Measurements from ENCODE around the gene HEYL.

Gene HEYL

DNA sequence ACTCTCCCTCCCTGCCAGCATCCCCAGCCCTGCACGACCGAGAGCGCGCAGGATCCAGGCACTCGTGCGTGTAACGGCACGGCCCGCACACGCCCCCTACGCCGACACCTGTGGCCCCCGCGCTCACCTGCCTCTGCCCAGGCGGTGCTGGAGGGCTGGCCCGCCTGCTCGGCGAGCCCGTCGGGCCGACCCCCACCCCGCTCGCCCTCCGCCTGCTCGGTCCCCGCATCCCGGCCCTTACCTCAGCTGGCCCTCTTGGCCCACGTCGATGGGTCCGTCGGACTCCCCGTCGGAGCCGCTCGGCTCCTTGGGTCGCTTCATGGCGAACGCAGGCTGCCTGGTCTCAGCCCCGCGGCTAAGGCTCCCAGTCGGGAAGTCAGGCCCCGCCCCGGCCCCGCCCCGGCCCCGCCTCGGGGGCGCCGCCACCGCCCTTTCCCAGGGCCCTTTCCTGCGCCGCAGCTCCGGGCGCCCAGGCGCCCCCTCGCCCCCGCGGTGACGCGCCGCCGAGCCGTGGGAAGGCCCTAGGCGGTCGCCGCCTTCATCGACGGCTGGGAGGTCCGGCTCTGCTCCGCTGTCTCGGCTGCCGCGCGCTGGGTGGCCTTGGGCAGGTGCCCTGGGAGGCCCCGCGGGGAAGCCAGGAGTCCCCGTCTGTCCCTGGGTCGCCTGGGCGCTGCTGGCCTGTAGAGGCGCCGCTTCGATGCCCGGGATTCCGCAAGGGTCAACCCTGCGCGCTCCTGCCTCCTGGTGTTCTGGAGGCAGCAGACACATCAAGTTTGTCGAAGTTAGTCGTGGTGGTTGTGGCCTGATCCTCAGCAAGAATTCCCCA is at the start of gene HEYL:
Gene HEYL (minus strand): TSS at position 339 of the 826 bp plus-strand sequence. CDS start 18 bp downstream, at position 321.
- DNase-seq, result peak; percentile 63

DNA sequence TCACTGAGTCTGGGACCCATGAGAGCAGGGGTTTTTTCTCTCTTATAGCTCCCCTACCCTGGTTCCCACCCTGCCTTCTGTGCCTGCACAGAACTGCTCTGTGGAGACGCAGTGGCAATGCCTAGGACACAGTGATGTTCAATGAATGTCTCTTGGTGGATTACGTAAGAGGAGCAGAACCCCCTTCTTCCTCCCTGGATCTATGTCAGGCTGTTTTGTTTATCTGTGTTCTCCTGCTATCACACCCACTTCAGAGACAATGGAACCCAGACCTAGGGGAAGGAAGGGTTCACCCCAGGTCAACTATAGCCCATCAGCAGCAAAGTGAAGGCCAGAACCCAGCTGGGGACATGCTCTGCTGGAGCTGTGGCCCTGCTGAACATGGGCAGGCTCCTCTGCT is 49.8 kb upstream of the HEYL start:
- no peak for DNase-seq

DNA sequence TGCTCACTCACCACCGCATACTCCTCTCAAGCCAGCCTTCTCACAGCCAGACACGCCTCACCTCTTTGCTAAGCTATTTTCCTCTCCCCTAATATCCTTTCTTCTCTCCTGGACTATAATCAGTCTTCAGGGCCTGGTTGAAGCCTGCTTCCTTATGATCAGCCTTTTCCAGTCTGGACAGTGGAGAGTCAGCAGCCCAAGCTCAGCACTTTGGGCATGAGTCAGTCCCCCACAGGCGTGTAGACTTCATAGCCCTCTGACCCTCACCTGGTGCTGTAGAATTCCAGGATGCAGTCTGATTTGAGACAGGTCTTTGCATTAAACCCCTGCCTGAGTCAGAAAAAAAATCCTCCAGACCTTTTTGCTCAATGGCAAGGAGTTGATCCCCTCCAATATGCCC is 49.3 kb upstream of the HEYL start:
- DNase-seq, result no peak

DNA sequence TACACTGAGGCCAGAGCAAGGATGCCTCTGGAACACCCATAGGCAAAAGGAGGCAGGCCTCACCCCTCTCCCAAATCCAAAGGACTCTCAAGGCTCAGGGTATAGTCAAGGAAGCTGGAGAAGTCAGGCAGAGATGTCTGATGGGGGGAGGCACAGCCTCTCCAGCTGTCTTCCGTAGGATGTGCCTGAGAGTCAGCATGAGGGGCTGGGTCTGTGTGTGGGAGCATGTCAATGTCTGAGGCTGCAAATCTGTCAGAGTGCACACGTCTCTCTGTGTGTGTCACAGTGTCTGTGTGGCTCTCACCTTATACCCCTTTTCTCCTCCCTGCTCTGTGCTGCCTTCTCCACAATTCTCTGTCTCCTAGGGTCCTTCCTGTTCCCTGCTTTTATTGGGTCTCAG is 47.8 kb upstream of the HEYL start:
- DNase-seq, result no peak

DNA sequence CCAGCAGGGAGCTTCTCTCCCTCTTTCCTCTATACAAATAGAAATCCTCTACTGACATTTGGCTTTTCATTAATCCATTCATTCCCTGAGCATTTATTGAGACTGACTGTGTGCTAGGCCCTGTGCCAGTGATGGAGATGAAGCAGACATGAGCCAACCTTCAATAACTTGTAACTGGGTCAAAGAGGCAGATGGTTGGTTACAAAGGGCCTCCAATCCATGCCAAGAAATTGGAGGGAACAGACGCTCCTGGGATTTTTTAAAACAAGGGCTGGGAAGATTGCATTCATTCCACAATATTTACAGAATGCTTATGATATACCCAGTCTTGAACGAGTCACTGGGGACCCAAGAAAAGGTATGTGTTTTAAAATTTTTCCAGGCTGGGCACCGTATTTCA is 45.6 kb upstream of the HEYL start:
- no peak for DNase-seq

DNA sequence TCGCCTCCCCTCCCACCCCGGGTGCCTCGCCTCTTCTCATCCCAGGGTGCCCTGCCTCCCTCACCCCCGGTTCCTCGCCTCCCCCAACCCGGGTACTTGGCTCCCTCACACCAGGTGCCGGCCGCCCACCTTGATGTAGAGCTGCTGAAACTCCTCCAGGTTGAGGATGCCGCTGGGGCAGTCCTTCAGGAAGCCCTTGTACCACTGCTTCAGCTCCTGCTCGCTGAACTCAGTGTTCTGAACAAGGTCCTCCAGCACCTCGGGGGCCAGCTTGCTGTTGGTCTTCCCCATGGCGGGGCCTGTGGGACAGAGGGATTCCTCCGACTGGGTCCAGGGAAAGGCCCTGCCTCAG is 44.8 kb upstream of the HEYL start:
- no peak for DNase-seq

DNA sequence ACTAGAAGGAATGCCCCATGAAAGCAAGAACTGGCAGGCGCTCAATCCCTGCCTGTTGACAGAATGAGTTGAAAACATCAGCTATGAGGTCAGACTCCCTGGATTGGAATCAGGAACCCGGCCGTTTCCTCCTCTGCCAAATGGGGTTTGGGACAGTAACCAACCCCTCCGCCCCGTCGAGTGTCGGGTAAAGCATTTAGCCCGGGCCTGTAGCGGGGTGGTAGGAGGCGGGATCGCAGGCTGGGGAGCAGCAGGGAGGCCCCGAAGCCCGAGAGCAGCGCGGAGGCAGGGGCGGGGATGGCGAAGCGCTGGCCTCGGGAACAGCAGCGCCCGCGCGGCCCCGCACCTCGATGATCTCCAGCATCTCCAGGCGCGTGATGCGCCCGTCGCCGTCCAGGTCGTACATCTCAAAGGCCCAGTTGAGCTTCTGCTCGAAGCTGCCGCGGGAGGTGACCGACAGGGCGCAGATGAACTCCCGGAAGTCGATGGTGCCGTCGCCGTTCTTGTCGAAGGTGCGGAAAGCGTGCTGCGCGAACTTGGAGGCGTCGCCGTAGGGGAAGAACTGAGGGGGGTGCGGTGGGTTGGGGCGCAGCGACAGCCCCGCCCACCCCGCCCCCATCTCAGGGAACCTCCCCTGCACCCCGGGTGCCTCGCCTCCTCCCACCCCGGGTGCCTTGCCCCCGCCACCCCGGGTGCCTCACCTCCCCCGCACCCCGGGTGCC is 44.3 kb upstream of the HEYL start:
- peak; percentile 79 for DNase-seq

DNA sequence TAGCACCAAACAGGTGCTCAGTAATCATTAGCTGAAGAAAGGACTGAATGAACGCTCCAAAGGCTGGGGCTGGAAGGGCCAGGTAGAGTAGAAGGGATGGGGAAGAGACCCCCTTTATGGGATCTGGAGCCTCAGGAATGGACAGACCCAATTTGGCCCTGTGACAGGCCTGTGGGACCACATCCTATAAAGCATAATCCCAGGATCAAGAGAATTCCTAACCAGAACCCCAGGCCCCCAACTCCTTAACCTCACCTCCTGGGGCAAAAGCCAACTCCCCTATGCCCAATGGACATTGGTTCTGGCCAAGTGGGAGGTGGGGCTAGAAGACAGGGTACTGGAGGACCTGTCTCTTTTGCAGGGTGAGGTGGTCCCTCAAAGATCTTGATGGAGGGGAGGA is 42.6 kb upstream of the HEYL start:
- no peak for DNase-seq

DNA sequence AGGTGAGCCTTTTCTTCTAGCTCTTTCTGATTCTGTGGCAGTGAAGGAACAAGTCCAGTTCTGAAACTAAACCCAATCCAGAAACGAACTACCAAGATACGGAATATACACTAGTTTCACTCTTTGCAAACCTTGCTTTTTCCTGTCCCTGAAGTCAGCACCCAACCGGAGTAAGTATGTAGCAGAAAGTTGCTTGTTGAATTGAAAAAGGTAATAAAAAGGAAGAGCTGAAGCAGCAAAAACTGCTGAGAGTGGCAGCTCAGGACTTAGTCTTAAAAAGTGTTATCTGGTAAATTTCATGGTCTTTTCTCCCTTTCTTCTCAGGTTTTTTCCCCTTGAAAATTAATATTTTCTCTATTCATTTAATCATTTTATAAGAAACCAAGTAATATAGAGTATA is 41.9 kb upstream of the HEYL start:
- no peak for DNase-seq

DNA sequence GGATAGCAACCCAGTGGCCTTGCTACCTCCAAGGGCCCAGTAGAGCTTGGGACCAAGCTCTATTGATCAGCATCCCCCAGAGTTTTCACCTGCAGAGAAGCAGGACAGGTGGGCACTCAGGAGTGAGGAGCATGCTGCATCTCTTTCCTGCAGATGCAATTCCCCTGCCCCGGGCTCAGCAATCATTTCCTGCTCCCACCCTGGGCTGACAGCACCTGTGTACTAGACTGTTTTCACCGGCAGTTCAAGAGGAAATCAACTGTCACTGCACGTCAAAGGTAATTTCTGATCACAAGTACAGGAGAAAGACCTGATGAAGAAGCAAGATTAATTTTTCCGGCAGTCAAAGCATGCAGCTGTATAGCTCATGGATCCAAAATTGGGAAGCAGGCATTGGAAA is 41.3 kb upstream of the HEYL start:
- DNase-seq, result peak; percentile 24

DNA sequence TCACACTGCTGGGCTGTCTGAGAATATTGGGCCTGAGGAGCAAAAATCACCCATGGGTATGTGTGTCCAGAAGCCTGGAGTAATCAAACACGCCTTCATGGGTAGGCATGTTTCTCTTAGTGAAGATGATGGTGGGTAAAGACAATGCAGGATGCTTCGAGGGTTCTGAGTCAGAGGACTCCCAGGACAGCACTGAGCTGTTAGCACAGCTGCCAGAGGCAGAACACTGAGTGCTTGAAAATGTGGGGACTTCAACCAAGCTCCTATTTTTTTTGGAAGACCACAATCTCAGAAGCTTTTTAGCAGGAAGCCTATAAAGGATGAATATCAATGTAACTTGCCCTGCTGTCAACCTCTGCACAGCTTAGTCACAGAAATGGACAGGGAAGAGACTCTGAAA is 40.4 kb upstream of the HEYL start:
- no peak for DNase-seq

DNA sequence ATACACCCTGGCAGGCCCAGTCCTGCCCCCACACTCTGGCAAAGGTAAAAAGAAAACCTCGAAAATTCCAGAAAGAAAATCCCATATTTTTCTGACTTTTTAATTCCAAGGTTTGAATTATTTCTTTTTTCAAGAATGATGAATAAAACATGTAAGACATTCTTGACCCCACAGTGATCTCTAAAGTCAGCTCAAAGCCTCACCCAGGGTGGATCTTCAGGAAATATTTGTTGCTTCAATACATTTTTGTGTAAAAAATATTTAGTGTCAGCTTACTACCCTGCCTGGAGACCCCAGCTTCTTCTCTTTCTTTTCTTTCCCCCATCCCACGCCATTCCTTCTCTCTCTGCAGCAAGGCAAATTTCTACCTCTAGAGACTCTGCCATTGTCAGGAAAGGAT is 39.4 kb upstream of the HEYL start:
- DNase-seq, result no peak

DNA sequence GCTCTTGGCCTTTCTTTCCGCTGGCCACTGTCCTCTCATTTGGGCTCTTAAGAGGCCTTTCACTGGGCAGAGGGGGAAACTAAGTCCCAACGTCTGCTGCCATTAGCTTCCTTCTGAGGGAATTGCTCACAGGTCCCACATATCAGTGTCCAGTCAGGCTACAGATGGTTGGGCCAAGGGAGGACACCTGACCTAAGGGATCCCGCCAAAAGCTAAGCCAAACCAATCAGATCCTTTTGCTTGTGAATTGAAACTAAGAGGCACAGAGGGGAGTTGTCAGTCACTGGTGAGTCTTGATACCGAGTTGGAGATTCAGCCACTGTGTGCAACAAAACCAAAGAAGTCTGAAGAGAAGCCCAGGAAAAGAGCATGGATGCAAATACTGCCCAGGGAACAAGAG is 38.2 kb upstream of the HEYL start:
- no peak for DNase-seq

DNA sequence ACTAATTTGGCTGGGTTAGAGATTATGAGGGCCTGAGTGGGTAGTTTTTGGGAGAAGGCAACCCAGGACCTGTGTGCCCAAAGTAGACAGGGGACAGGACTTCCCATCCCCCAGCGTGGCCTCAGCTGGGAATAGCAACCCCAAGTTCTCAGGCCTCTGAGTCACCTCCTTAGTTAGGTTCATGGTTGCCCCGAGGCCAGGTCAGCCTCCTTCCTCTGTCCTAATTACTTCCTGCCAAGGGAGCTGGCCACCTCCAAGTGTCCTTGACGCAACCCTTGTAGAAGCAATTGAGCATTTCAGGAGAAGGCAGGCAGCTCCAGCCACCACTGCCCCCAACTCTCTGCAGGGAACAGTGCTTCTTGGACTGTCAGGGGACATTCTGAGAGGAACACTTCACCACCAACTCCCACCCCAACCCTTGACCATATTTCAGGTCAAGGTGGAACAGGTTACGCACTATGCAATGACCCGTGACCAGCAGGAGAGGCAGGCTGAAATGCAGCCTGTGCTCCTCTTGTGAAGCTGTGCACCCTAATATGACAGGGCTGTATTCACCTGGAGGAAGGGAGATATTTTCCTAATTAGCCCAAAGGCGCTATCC is 37.6 kb upstream of the HEYL start:
- no peak for DNase-seq

DNA sequence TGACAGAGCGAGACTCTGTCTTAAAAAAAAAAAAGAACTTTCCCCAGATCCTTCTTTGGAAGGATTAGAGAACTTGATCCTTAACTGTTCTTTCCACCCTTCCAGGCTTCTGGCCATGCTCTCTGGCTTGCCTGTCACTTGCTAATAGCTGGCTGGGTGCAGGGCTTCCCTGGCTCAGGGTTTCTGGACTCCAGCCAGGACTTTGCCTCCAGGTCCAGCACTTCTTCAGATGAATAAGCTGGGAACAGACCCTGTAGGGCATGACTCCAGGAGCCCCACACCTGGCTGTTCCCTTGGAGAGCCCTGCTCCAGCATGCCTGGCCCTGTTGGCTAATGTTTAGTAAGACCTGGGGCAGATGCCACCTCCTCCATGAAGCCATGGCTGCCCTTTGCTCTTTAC is 35.8 kb upstream of the HEYL start:
- no peak for DNase-seq

DNA sequence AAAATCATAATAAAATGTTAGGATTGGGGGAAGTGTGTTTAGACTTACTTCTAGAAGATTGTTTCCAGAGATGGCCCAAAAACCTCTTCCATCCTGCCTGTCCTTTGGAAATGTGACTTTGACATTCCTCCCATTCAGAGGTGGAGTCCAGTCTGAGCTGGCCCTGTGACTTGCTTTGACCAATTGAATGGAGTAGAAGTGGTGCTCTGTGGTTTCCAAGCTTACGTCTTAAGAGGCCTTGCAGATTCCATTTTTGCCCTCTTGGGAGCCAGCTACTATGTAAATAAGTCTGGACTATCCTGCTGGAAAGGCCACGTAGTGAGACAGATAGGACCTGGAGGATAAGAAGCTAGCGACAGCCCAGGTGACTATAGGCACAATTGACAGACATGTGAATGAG is 33.8 kb upstream of the HEYL start:
- no peak for DNase-seq

DNA sequence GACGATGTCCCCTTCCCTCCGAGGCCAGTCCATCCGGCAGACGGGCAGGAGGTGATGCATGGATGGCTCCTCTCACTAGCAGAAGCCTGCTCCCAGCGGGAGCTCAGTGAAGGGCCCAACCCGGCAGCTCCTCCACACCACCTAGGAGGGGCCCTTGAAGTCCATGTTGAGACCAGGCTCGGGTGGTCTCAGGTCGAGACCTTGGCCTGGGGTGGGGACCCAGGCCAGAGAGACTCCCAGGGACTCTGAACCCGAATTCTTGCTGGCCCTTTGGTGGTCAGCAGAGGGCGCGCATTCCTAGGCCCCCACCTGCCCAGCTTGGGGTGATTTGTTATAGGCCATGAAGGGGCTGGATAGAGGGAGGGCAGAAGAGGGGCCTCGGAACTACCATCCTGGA is 33.1 kb upstream of the HEYL start:
- peak; percentile 48 for DNase-seq

DNA sequence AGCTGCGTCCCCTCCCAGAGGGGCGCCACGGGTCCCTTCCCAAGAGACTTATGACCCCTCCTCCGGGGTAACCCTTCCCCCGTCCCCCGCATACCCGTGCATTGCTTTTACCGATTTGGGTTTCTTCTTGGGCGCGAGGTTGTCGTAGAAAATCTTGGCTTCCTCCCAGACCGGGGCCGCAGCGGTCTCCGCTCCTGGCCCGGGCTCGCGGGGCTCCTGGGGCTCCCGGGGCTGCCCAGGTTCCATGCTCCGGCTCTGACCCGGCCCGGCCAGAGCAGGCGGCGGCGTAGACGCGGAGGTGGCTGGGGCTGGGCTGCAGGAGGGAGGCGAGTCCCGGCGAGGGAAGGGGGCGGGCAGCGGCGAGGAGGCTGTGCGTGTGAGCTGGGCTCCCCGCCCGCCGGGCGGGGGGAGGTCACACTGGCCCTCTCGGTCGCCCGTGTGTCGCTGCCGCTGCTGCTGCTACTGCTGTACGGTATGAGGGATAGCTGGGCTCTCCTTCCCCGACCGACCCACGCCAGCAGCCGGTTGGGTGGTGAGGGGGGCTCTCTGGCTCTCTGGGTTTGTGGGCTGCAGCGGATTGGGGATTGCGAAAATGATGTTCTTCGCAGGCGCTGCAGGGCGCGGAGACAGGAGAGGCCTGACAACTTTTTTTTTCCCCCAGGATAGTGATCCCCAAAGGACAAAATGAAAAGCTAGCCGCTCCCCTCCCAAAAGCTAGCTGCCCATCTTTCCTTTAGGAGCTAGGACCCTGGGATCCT is 32.5 kb upstream of the HEYL start, which contains the start of gene NT5C1A:
Gene NT5C1A (minus strand): TSS at position 315 of the 758 bp plus-strand sequence. CDS start 69 bp downstream, at position 246.
- peak; percentile 32 for DNase-seq

DNA sequence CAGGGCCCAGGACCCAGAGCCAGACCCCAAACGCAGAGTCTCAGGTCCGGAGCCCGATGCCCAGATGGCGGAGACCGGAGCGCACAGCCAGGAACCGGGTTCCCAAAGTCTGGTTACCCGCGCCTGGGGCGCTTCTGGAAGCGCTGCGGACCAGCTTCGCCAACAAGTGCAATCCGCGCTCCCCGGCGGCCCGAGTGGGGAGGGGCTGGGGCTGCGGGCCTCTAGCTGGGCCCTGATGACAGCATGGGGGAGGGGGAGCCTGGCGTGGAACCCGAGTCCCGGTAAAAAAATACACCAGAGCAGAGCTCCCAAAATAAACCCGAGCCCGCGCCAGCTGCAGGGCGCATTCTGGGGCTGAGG is 32.0 kb upstream of the HEYL start:
- no peak for DNase-seq

DNA sequence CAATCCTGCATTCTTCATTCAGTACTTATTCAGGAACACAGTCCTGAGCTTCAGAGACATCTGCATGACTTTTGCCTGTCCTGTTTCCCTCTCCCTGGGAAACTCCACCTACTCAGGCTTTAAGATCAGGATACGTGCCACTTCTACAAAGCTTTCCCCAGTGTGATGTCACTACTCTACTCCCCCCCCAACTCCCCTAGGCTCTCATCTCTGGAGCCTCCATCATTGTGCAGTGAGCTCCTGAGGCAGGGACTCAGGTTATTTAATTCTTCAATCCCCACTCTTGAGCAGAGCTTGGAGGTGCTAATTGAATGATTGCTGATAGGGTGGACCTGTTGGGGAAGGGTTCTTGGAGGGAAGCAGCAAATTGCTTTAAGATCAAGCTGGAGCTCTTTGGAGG is 31.2 kb upstream of the HEYL start:
- no peak for DNase-seq

DNA sequence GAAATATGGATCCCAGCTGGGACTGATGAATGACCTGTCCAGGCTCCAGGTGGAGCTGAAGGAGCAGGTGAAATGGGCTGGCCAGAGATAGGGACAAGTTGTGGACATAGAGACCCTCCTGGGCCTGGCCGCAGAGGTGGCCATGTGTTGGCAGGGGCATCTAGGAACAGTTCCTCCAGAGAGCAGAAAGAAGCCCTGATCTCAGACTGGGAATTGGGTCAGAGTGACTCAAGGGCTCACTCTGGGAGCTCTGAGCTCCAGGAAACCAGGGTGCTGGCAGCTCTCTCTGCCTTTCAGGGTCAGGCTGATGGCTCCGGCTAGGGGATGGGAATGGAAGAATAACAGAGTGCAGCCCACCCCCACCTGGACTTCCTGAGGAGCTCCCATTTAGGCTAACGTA is 29.5 kb upstream of the HEYL start:
- DNase-seq, result no peak

DNA sequence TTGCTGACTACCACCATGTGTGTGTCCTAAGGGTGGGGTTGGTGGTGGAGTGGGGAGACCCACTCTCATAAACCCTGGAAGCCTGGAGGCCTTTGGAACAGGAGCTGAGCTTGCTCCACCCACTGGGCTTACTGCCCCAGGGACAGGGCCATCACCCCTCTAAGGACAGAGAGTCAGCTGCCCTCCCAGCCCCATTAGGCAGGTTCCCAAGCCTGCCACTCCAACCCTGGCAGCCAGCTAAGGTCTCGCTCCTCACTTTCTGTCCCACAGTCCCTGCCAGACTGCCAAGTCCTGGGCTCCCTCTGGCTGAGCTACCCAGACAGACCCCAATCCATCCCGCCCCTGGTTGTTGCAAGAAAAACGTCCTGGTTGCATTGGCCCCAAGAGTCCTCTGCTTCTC is 28.7 kb upstream of the HEYL start:
- no peak for DNase-seq

DNA sequence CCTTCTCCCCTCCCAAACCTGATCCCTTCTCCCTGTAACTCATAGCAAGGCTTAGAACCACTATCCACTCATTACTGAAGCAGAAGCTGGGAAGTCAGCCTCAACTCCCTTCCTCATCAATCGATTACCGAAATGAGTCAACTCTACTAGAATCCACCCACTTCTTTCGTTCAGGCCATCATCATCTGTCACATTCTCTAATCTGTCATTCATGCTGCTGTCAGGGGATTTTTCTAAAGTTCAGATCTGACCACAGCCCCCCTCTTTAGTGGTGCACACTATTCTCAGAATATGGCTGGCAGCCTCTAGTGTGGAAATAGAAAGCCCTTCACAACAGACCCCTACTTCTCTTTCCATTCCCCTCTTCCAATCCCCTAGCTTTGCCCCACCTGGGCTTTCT is 27.3 kb upstream of the HEYL start:
- no peak for DNase-seq

DNA sequence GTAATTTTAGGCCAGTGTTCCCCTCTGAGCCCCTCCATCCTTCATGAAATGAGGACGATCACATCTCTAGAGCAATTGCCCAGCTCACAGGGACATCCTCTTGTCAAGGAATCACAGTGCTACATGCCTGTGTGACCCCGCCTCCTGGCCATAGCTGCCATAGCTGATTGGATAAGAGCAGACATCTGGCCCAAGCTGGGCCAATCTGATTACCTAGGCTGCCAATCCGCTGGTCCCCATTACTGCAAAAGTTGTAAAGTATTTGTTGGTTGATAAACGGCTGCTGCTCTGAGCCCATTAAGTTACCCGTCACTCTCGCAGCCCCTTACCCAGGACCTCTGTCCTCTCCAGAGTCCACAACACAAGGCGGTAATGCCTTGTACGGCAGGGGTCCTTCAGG is 24.1 kb upstream of the HEYL start:
- DNase-seq, result no peak
